Osteoblast (primary cell): ENCODE measurements around the gene DUSP19. TPM values are rescaled to one million over a fixed set of nuclear protein-coding genes. Genes with fewer than 3 reads are reported as not detected.
"Not testable (repeated sequence)": the region's sequence is repeated elsewhere in the genome, so short reads cannot be mapped to it uniquely, and the experiment has no call there.

Source experiments
- DNase-seq: peaks from one replicate; pipeline ENCODE4 v3.0.0; 2011; ENCODE audit warnings: low spot score, mixed read lengths; ENCODE audit not compliant: insufficient read length; ENCODE audit errors: missing footprints
- H2AFZ ChIP-seq: 2 replicates; pipeline ENCODE4 v1.6.0; 2011; ENCODE audit warnings: mild to moderate bottlenecking, low read length
- H3K27ac ChIP-seq: 2 replicates; pipeline ENCODE4 v1.5.1; 2011; ENCODE audit warnings: mild to moderate bottlenecking, low read depth, low read length, moderate library complexity
- H3K27me3 ChIP-seq: 2 replicates; pipeline ENCODE4 v1.6.0; 2012; ENCODE audit warnings: mild to moderate bottlenecking, control low read depth, inconsistent platforms, low read length, moderate library complexity; ENCODE audit not compliant: insufficient read depth
- H3K36me3 ChIP-seq: 2 replicates; pipeline ENCODE4 v1.5.1; 2011; ENCODE audit warnings: mild to moderate bottlenecking, low read length, control low read depth, moderate library complexity; ENCODE audit not compliant: insufficient read depth
- H3K4me1 ChIP-seq: 2 replicates; pipeline ENCODE4 v1.5.1; 2011; ENCODE audit warnings: mild to moderate bottlenecking, low read length, control low read depth, moderate library complexity; ENCODE audit not compliant: insufficient read depth
- H3K4me2 ChIP-seq: 2 replicates; pipeline ENCODE4 v1.6.0; 2011; ENCODE audit warnings: mild to moderate bottlenecking, low read length; ENCODE audit not compliant: insufficient read depth
- H3K4me3 ChIP-seq: fragments of 200-600 bp; sonication (generic); 3 replicates; pipeline ENCODE4 v1.5.1; 2012; ENCODE audit warnings: mild to moderate bottlenecking, low read length, inconsistent platforms; ENCODE audit not compliant: insufficient read depth
- H3K79me2 ChIP-seq: 2 replicates; pipeline ENCODE4 v1.6.0; 2012; ENCODE audit warnings: mild to moderate bottlenecking, low read length, control low read depth, inconsistent platforms; ENCODE audit not compliant: insufficient read depth
- H3K9me3 ChIP-seq: 2 replicates; pipeline ENCODE4 v1.5.1; 2011; ENCODE audit warnings: low read depth, low read length, control low read depth
- H4K20me1 ChIP-seq: 2 replicates; pipeline ENCODE4 v1.6.0; 2012; ENCODE audit warnings: mild to moderate bottlenecking, low read length, control low read depth; ENCODE audit not compliant: insufficient read depth
- CTCF ChIP-seq: IDR thresholded peaks from 2 replicates; pipeline ENCODE4 v1.5.1; 2011; ENCODE audit warnings: mild to moderate bottlenecking, low read depth, low read length, moderate library complexity; ENCODE audit errors: extremely low read depth
- total RNA-seq: library from RNA; depleted of rRNA; stranded (reverse); fragments of >200 nt; gene quantifications from 2 replicates; pipeline ENCODE4 v1.2.3, GENCODE V29; 2012

DUSP19 gene
- total RNA-seq, 1 donor: 2.9 TPM

- H3K27me3 ChIP-seq: peaks cover 16% of the 10 kb centered on the region
- H4K20me1 ChIP-seq: peaks cover 36% of the 10 kb centered on the region
- TF ChIP-seq CTCF: no peak
- peak overlapping the region; percentile 88 for H3K4me3 ChIP-seq
- no peak for DNase-seq
- H3K36me3 ChIP-seq: no peaks in the 10 kb centered on the region
- H3K4me1 ChIP-seq: peaks cover 27% of the 10 kb centered on the region
- no peaks in the 10 kb centered on the region for H3K9me3 ChIP-seq
- H3K27ac ChIP-seq: peak overlapping the region; percentile 90
- peak overlapping the region; percentile 90 for H3K4me2 ChIP-seq
- H3K79me2 ChIP-seq: peaks cover 52% of the 10 kb centered on the region
- peak overlapping the region; percentile 56 for H2AFZ ChIP-seq
Measured at GRCh38 chr2:183037553-183038340, 40.8 kb upstream of the DUSP19 start.

DNA sequence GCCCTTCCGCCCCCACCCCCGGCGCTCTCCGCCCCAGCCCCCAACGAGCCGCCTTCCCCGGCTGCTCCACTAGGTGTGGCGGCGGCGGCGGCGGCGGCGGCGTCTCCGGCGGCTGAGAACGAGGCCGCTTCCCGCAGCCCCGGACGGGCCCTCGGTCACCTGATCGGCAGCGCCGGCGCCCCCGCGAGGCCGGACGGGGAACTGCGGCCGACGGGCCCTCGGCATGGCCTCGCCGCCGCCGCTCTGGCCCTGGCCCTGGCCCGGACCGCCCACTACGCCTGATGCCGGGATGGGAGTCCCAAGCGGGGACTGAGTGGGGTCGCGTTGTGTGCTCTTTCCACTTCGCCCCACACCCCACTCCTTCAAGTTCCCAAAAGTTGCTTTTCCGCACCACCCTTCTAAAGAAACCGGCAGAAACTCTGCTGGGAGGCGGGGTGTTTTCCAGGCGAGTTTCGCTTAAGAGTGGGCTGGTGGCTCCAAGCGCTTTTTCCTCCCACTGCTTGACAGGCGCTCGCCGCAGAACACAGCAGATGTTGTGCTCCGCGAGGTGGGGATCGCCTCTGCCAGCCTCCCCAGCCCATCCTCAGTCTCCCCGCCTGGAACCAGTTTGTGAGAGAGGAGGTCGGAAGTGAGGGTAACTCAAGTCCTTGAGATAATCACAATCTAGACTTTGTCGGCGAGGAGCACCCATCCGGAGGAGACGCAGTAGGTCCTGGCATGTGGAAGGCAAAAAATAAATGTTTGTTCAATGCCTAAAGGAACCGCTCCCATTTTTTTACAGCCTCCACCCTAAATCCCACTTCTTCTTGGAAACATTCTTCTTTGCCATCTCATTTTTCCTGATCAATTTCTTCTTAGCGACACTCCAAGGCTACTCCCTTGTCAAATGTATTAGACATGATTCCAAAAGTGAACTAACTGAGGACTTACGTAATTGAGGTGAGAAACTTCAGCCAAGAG is 39.9 kb upstream of the DUSP19 start, which contains the start of gene NCKAP1:
NCKAP1 (minus strand) TSS at position 117 of the 960 bp plus-strand sequence. CDS start 358 bp downstream, outside the sequence.
- H3K79me2 ChIP-seq: peaks cover 44% of the 10 kb centered on the region
- H4K20me1 ChIP-seq: peaks cover 29% of the 10 kb centered on the region
- H3K4me3 ChIP-seq: peak within 1 kb of the TSS; percentile 88
- H3K4me1 ChIP-seq: peaks cover 27% of the 10 kb centered on the region
- H3K36me3 ChIP-seq: no peaks in the 10 kb centered on the region
- peaks cover 16% of the 10 kb centered on the region for H3K27me3 ChIP-seq
- no peaks in the 10 kb centered on the region for H3K9me3 ChIP-seq
- H3K27ac ChIP-seq: peak within 1 kb of the TSS; percentile 90
- peak; percentile 50 for TF ChIP-seq CTCF
- peak within 1 kb of the TSS; percentile 97 for H3K4me2 ChIP-seq
- peak within 1 kb of the TSS; percentile 99 for H2AFZ ChIP-seq
- DNase-seq: peak; percentile 97

DNA sequence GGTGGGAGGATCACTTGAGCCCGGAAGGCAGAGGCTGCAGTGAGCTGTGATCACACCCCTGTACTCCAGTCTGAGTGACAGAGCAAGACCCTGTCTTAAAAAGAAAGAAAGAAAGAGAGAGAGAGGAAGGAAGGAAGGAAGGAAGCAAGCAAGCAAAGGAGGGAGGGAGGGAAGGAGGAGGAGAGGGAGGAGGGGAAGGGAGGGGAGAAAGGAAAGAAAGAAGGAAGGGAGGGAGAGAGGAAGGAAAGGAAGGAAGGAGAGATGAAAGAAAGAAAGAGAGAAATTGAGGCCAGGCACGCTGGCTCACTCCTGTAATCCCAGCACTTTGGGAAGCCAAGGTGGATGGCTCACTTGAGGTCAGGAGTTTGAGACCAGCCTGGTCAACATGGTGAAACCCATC is 37.9 kb upstream of the DUSP19 start:
- Histone ChIP-seq H3K4me1 (peaks cover 13% of the 10 kb centered on the region), H3K4me2 (no peak overlapping the region), H3K27ac (no peak overlapping the region), H3K79me2 (peaks cover 24% of the 10 kb centered on the region), H3K4me3 (no peak overlapping the region), H4K20me1 (peaks cover 11% of the 10 kb centered on the region), H3K36me3 (no peaks in the 10 kb centered on the region), H2AFZ (no peak overlapping the region), H3K27me3 (peaks cover 16% of the 10 kb centered on the region), H3K9me3 (no peaks in the 10 kb centered on the region)
- no peak for TF ChIP-seq CTCF
- no peak for DNase-seq

GRCh38 chr2:183043580-183043979 is 35.0 kb upstream of the DUSP19 start:
- H3K4me1 ChIP-seq, H3K4me2 ChIP-seq, DNase-seq, H2AFZ ChIP-seq, H3K4me3 ChIP-seq, H3K36me3 ChIP-seq, H3K27ac ChIP-seq, H3K9me3 ChIP-seq, H4K20me1 ChIP-seq, H3K79me2 ChIP-seq: not testable (repeated sequence)
- peaks cover 28% of the 10 kb centered on the region for H3K27me3 ChIP-seq

DNA sequence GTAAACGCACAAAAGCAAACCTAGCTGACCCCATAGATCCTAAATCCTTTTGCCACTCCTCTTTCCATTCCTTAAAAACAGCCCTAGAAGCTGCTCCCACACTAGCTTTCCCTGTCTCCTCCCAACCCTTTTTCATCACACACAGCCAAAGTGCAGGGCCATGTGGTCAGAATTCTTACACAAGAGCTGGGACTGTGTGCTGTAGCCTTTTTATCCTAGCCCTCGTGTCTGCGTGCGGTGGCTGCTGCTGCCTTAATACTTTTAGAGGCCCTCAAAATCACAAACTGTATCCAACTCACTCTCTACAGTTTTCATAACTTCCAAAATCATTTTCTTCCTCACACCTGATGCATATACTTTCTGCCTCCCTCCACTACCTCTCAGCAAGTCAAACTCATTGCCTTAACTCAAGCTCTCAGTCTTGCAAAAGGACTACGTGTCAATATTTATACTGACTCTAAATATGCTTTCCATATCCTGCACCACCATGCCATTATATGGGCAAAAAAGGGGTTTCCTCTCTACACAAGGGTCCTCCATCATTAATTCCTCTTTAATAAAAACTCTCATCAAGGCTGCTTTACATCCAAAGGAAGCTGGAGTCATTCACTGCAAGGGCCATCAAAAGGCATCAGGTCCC is 30.9 kb upstream of the DUSP19 start:
- H3K27me3 ChIP-seq: peaks cover 31% of the 10 kb centered on the region
- H2AFZ ChIP-seq, H3K79me2 ChIP-seq, H3K9me3 ChIP-seq, H3K4me3 ChIP-seq, H3K27ac ChIP-seq, H3K36me3 ChIP-seq, H4K20me1 ChIP-seq, H3K4me1 ChIP-seq, H3K4me2 ChIP-seq, DNase-seq: not testable (repeated sequence)
